Brain pericyte (primary cell): ENCODE results near the gene FAM43B.

Experiments
- DNase-seq: peaks from one replicate; pipeline ENCODE4 v3.0.0-alpha.2; 2012; ENCODE audit warnings: low read depth, low spot score

Gene FAM43B

GRCh38 chr1:20589331-20590278 is 37.2 kb downstream of the FAM43B start:
- no peak for DNase-seq

GRCh38 chr1:20590306-20590777 is 38.0 kb downstream of the FAM43B start:
- no peak for DNase-seq

DNA sequence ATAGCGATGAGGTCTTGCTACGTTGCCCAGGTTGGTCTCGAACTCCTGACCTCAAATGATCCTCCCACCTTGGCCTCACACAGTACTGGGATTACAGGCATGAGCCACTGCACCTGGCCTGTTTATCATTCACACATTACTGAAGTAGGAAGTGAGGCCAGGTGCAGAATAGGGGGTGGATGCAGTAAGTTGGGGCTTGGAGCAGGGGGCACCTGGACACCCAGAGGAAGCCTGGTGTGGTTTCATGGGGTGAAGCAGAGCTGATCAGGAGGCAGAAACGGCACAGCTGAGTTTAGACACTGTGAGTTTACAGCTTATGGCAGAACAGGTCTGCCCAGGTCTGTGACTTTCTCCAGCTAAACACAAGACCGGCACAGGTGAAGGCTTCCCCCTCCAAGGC is 41.4 kb downstream of the FAM43B start:
- no peak for DNase-seq

GRCh38 chr1:20594746-20595145 is 42.4 kb downstream of the FAM43B start:
- no peak for DNase-seq

DNA sequence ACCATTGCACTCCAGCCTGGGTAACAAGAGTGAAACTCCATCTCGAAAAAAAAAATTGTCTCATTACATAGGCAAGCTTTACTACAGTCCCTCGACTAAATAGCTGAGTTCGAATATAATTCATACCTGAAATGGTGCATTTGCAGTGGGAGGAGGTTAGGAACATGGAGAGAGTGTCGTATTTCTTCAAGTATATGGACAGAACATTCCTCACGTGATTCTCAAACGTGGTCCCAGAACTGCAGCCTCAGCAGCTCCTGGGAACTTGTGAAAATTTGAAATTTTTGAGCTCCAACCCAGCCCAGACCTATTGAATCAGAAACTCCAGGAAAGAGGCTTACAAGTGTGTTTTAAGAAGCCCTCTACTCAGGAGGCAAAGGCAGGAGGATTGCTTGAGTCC is 43.7 kb downstream of the FAM43B start:
- DNase-seq = no peak

DNA sequence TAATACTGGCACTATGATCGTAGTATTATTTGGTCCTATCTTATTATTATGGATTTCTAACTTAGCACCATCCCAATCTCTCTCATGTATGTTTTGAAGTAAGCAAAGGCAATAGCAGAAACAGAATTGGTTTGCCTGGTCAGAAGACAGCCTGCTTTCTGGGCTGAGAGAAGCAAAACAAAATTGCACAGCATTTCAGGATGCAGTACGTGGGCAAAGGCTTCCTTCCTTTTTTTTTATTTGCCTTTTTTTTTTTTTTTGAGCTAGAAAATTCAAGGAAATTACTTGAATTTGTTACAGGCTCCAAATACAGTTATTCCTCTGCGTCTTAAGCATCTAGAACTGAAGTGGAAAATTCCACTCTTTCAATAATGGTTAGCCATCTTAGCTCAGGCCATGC is 45.3 kb downstream of the FAM43B start:
- no peak for DNase-seq

DNA sequence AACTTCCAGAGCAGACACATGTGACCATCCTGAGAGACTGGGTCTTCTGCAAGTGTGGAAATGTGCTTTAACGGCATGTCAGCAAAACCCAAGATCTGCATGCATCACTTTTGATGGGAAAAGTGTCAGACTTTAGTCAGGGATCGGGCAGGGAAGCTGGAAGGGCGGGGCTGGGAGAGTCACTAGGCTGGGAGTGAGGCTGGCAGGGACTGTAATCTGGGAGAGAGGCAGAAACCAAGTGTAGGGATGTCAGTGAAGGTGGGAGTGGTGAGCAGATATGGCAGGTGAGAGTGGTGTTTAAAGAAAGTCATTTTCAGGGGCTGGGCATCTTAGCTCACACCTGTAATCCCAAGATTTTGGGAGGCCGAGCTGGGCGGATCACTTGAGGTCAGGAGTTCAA is 47.8 kb downstream of the FAM43B start:
- no peak for DNase-seq

DNA sequence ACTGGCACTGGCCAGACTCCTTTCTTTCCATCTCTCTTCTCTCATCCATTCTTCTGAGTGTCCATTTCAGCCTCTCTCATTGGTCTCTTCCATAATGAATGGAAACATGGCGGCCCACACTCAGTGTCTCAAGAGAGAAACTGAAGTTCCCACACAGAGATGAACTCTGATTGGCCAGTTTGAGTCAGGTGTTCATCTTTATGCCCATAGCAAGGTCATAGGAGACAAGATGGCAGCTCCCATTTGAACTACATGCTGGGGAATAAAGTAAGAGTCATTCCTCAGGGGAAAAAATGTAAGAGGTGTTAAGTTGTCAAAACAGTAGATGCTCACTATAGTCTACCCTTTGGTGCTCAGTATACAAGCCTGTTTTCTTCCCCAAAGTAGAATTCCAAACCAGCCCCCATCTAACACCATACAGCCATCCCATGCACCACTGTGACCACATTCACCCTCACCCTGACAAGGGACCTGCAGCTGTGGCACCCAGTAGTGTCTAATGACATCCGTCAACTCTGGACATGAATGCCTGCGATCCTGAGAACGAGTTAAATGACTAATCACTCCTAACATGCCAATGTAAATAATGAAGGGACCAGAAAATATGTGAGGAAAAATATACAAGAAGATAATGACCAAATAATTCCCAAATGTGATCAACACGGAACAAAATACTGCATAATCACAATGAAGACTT is 48.9 kb downstream of the FAM43B start:
- no peak for DNase-seq

DNA sequence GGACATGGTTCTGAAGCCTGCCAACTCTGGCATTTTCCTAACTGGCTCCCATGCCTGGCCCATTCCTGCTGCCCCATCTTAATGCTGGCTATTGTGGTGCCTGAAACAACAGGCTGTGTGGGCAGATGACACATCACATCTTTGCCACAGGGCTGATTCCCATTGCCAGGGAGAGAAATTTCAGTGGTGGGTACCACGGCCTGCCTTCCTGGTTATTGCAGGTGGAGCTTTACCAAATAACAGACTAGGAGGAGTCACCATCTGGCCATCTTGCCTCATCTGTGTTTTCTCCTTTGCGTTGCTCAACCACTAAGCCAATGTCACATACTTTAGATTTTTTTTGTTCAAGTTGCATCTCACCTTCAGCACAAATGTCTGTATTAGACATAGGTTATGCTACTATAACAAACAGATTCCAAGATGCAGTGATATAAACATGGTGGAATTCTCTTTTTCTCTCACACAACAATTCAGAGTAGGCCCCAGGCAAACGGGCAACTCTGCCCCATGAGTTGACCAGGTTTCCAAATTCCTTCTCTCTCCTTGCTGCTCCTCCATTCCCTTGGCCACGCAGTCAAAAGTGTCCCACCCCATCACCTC is 50.6 kb downstream of the FAM43B start:
- DNase-seq = no peak

- DNase-seq = no peak
Measured at GRCh38 chr1:20603504-20604464, 51.4 kb downstream of the FAM43B start.
